ENCODE results near the gene KRTAP5-7.

DNA sequence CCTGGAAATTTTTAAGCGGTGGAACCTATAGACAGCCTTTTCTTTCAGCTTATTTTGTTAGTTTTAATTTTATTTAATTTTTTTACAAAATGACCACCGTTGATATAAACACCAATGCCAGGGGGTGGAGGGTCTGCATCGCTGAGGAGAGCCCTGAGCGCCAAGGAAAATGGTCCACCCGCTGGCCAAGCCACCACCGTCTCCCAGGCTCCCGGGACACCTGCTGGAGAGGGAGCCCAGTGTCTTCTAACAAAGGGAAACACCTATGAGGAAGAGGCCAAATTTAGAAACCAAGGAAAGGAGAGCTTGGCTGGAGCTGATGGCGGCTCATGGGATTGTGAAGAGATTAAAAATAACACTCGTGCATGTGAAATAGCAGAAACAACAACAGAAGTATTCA is 10.5 kb downstream of the KRTAP5-7 start:
- TF ChIP-seq, protein P1, sequence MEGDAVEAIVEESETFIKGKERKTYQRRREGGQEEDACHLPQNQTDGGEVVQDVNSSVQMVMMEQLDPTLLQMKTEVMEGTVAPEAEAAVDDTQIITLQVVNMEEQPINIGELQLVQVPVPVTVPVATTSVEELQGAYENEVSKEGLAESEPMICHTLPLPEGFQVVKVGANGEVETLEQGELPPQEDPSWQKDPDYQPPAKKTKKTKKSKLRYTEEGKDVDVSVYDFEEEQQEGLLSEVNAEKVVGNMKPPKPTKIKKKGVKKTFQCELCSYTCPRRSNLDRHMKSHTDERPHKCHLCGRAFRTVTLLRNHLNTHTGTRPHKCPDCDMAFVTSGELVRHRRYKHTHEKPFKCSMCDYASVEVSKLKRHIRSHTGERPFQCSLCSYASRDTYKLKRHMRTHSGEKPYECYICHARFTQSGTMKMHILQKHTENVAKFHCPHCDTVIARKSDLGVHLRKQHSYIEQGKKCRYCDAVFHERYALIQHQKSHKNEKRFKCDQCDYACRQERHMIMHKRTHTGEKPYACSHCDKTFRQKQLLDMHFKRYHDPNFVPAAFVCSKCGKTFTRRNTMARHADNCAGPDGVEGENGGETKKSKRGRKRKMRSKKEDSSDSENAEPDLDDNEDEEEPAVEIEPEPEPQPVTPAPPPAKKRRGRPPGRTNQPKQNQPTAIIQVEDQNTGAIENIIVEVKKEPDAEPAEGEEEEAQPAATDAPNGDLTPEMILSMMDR (IDR thresholded peaks at IDR 0.05; ENCODE audit: insufficient read depth, low read length, poor library complexity, severe bottlenecking) = no peak
- TF ChIP-seq EZH2phosphoT487 (conservative IDR thresholded peaks at IDR 0.05; ENCODE audit: low read length) = no peak
